GM18508 (cell line): ENCODE measurements around the gene CCR3.

Source experiments
- ATAC-seq: cut with Tn5 transposase; IDR thresholded peaks from one replicate; pipeline ENCODE4 v1.9.1; 2021; ENCODE audit warnings: moderate number of reproducible peaks; ENCODE audit not compliant: insufficient read depth, unreplicated experiment

The CCR3 gene

DNA sequence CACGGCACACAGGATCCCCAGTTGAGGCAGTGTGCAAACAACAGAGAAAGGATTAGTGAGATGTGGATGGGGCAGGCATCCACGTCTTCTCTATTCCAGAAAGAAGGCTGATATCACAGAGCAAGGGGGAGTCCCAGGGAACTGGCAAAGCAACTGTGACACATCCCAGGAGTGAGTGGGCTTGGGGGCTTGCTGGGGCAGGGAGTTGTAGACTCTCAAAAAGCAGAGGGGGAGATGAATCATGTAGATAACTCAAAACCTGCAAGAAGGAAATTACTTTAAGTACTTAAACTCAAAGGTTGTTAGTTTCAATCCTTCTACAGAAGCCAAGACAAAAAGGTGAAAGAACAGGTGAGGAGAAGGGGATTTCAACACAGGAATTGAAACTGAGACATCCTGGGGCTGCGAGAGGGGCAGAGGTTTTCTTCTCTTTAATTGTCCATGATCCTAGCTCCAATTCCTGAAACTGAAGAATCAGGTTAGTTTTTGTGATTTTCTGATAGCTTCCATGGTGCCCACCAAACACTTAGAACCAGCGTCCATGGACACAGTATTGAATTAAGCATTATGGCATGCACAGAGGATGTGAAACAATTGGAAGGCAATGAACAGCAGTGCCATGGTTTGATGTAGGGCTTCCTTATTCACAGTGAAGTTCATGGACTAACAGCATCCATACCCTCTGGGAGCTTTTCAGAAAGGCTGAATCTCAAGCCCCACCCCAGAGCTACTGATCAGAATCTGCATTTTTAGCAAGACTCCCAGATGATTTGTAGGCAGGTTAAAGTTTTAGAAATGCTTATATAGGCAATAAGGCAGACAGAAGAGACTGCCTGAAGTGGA is 52.0 kb downstream of the CCR3 start:
- ATAC-seq = no peak

DNA sequence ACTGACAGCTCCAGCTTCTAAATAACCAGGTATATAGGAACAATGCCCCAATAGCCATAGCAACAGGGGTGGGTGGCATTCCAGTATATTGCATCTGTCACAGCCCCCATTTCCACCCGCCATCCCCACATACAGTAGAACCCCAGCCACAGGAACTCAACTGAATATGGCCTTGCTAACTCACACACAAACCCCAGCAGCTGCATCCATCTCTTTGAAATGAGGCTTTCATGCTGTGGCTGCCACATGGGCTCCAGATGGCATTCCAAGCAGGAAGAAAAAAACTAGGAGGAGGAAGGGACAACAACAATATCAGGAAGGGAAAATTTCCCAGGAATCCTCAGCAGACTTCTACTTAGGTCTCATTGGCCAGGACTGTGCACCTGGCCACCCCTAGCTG is 54.6 kb downstream of the CCR3 start:
- ATAC-seq = no peak

DNA sequence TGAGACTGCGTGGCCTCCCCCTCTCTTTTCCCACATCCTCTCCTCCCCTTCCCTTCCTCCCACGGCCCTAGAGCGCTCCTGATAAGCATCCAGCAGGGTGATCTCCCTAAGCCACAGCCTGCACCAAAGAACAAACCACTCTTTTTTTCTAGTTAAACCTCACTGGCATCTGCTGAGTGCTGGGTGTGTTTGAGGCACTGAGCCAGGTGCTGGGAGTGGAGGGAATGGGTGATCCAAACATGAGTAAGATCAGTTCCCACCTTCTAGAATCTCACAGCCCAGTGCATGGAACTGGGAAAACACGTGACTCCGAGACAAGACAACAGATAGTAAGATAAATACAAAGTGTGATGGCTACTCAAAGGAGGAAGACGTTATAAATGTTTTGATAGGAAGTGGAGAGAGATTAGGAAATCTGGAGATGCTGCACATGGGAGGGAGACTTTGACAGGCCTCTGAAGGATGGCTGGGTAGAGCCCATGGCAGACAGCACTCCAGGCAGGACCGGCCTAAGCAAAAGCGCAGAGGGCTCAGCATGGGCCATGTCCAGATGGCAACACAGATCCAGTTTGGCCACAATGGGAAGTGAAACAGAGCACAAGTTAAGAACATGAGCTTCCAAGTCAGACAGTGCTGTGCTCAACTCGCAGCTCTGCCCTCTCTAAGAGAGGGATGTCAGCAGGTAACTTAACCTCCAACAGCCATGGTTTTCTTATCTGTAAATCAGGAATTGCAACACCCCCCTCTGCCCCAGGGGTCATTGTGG is 55.6 kb downstream of the CCR3 start:
- ATAC-seq = no peak

DNA sequence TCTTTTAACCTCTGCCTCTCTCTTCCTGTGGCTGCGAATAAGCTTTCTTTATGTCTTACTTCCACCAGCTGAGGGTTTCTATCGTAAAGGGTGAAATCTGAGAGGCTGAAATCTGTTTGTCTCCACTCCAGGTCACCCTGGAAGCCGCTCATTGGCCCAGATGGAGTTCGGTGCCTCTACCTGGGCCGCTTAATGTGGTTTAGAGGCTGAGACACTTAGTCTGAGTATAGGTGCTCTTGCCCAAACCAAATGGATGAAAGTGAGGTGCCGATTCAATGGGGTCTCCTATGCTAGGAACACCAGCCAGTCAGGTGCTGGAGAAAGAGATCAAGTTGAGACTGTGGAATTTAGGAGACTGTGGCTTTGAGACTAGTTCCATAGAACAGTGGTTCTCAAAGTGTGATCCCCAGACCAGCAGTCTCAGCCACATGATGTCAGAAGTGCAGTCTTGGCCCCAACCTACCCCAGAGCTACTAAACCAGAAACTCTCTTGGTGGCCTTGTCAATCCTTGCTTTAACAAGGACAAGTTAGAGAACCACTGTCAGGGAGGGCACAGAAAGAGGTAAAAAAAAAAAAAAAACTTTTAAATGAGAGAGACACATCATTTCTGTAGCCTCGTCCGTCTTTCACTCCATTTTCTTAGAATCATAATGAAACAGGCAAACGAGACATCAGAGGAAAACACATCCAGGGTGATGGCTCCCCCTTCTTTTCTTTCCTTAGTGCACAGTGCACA is 56.8 kb downstream of the CCR3 start:
- ATAC-seq = no peak

DNA sequence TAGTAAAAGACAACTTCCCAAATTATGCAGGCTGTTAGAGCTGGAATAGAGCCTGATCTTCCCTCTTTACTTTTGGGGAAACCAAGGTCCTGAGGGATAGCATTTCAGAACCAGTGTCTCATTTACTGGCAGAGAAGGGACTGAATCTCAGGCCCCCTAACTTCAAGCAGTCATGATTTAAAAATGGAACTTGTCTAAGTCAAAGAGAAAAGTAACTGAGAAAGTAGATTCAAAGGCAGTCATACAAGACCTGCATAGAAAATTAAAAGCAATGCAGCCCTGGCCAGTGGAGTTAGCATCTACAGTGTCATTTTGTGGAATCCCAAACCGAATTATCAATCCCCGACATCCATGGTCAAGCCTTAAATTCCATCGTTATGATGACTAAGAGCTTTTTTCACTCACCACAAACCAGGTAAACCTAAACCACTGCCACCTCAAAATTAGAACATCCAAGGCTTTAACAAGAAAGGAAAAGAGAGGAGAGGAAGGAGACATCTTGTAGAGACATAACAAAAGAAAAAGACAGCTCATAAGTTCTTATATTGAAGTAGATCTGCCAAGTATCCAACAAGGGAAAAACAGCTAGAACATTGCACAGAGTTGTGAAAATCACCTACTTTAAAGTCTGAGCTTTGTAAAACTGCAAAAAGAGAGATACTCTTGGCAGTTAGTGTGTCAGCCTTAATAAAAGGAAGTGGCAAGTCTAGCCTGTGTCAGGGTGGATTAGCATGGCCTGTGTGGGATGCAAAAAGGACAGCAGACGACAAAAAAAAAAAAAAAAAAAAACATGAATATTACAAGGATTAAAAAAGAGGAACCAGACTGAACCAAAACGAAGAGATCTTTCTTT is 57.6 kb downstream of the CCR3 start:
- ATAC-seq = no peak

DNA sequence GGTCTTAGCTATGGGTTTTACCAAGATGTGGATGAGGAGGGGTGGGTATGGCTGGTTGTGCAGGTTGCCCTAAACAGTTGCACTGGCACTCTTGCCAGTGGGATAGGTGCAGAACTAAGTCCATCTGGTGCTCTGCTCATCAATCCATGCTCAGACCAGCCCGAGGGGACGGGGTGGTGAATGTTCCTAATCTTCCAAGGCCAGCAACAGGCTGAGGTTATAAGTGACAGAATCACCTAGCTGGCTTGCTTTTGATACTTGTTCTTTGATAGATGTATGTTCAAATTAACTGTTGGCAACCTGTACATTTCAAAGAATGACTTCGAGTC is 58.2 kb downstream of the CCR3 start:
- ATAC-seq = no peak

DNA sequence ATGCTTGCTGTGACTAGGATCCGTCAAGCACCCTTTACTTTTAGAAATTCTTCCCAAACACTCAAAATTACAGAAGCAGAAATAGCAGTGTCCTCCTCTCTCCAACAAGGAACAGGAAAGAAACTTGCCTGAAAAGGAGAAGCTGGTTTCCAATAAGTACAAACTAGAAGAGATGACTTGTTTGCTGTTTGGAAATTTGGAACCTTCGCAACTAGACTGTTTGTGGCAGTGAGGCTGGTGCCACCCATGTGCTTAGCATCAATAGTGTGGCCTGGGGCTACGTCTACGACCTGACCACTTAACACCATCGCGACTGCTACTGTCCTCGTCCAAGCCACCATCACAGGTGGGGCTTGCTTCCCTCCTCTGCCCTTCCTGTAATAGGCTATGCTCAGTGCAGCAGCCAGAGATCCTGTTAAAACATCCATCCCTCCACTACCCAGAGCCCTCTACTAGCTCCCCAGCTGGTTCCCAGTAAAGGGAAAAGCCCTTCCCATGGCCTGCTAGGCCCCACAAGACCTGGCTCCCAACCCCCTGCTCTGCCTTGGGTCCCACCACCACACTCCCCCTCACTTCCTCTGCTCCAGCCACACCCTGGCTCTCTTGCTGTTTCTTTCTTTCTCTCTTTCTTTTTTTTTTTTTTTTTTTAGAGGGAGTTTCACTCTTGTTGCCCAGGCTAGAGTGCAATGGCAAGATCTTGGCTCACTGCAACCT is 59.0 kb downstream of the CCR3 start:
- no peak for ATAC-seq

DNA sequence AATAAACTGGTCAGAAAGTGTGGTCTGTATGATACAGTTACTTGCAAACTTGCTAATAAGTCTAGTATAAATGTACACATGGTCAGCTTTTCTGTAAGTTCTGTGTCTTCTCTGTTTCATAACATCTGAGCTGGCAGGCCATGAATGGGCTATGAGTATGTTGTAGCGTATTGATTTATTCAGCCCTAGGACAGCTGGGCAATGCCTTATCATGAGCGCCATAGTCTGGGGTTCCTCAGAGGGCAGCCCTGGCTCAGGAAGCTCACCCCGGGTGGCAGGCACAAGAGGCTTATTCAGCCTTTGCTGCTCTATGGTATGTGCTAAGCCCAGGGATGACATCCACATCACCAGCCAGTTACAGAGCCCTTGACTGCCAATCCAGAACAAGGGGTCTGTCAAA is 61.0 kb downstream of the CCR3 start:
- no peak for ATAC-seq

DNA sequence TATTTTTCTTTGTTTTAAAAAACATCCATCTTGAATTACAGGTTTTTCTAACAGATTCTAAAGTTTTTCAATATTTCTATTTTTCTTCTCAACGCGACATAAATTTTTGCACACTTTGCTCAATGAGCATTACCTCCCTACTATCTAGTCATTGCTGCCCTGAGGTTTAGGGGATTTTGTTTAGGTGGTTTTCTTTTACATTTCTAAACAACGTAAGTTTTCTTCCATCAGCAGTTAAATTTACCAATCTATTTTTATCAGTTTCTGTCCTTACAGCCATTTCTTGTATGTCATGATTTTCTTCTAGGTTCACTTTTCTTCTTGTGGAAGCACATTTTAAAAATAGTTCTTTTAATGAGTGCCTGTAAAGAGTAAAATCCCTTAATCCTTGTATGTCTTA is 62.5 kb downstream of the CCR3 start:
- no peak for ATAC-seq

DNA sequence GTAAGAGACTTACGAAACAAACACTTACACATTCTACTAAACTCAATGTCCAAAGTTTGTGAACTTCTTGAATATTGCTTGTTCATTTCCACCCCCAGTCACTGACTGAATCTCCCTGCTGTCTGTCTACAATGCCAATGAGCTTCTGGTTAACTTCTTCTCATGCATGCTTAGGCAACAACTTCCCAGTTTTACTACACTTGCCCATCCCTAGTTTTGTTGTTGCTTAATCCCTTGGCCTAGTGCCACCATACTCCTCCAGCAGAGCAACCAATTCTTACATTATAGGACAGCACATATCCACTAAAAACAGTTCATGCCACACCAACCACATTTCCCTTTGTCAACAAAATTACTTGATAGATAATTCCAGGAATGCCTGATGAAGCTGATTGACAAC is 70.7 kb downstream of the CCR3 start:
- ATAC-seq = no peak

DNA sequence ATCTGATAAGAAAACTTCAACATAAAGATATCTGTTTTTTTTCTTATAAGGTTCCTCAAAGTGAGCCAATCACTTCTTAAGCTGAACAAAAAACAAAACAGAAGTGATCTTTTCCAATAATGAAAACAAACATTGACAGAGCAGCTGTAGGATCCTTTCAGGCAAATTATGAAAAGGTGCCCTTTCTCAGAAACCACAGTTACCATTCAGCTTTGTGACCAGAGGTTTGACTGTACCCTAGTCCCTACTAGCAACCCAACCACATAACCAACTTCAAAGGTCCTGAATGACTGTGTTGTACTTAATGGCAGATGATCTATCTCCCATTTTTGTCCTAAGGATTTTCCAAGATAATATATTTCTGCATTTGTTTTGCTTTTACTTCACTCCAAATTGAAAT is 72.3 kb downstream of the CCR3 start:
- no peak for ATAC-seq

DNA sequence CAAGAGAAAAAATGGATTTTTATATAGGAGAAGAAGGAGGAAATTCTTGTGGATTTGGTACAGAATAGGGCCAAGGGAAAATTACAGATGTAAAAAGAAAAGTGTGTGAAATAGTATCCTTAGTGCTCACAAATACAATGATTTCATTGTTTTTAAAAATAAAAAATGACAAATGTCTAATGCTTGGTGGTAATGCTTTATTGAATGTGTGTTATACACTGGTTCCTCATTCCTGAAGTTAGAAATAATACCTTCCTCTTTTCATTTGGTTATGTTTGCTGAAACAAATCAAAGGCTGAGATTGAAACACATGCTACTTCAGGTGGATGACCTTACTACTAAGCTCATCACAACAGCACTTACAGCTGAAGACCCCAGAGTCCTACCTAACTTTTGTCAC is 73.9 kb downstream of the CCR3 start:
- no peak for ATAC-seq
